Measurements from ENCODE around the gene DNAH17.

DNAH17 gene

GRCh38 chr17:78546476-78546875 is 30.7 kb downstream of the DNAH17 start:
- H3K27ac Mint-ChIP-seq, result no peak overlapping the region

GRCh38 chr17:78544881-78545755 is 32.1 kb downstream of the DNAH17 start:
- peaks cover 3% of the 10 kb centered on the region for H3K9me3 Mint-ChIP-seq
- H3K27ac Mint-ChIP-seq, result no peak overlapping the region

More at GRCh38 chr17:78546476-78546875, 30.7 kb downstream of the DNAH17 start:
- no peak for ATAC-seq
- Mint-ChIP-seq H3K27me3 (peaks cover 15% of the 10 kb centered on the region), H3K4me1 (no peaks in the 10 kb centered on the region), H3K36me3 (no peaks in the 10 kb centered on the region), H3K9me3 (no peaks in the 10 kb centered on the region), H3K4me3 (no peak overlapping the region)

GRCh38 chr17:78541488-78542206 is 35.5 kb downstream of the DNAH17 start:
- no peak for ATAC-seq
- no peak overlapping the region for H3K27ac Mint-ChIP-seq
- peaks cover 4% of the 10 kb centered on the region for H3K27me3 Mint-ChIP-seq
- no peaks in the 10 kb centered on the region for H3K36me3 Mint-ChIP-seq
- H3K9me3 Mint-ChIP-seq, result peaks cover 3% of the 10 kb centered on the region
- no peaks in the 10 kb centered on the region for H3K4me1 Mint-ChIP-seq
- no peak overlapping the region for H3K4me3 Mint-ChIP-seq

More at GRCh38 chr17:78544881-78545755, 32.1 kb downstream of the DNAH17 start:
- Mint-ChIP-seq H3K4me3 (no peak overlapping the region), H3K4me1 (no peaks in the 10 kb centered on the region), H3K36me3 (no peaks in the 10 kb centered on the region), H3K27me3 (peaks cover 8% of the 10 kb centered on the region)
- ATAC-seq, result no peak

GRCh38 chr17:78539781-78540180 is 37.4 kb downstream of the DNAH17 start:
- H3K27me3 Mint-ChIP-seq, result peaks cover 21% of the 10 kb centered on the region
- no peak overlapping the region for H3K27ac Mint-ChIP-seq

GRCh38 chr17:78538033-78538776 is 39.0 kb downstream of the DNAH17 start:
- ATAC-seq, result no peak
- H3K4me1 Mint-ChIP-seq, result no peaks in the 10 kb centered on the region
- H3K4me3 Mint-ChIP-seq, result no peak overlapping the region
- H3K36me3 Mint-ChIP-seq, result no peaks in the 10 kb centered on the region
- H3K27me3 Mint-ChIP-seq, result peaks cover 26% of the 10 kb centered on the region
- H3K9me3 Mint-ChIP-seq, result peaks cover 3% of the 10 kb centered on the region
- no peak overlapping the region for H3K27ac Mint-ChIP-seq

More at GRCh38 chr17:78539781-78540180, 37.4 kb downstream of the DNAH17 start:
- H3K4me1 Mint-ChIP-seq, result no peaks in the 10 kb centered on the region
- no peak overlapping the region for H3K4me3 Mint-ChIP-seq
- H3K9me3 Mint-ChIP-seq, result peaks cover 3% of the 10 kb centered on the region
- no peak for ATAC-seq
- H3K36me3 Mint-ChIP-seq, result no peaks in the 10 kb centered on the region

- H3K36me3 Mint-ChIP-seq, result no peaks in the 10 kb centered on the region
- no peak overlapping the region for H3K27ac Mint-ChIP-seq
- peaks cover 26% of the 10 kb centered on the region for H3K27me3 Mint-ChIP-seq
- no peaks in the 10 kb centered on the region for H3K4me1 Mint-ChIP-seq
- ATAC-seq, result no peak
- peaks cover 3% of the 10 kb centered on the region for H3K9me3 Mint-ChIP-seq
- H3K4me3 Mint-ChIP-seq, result no peak overlapping the region
Observed at GRCh38 chr17:78537217-78537860, 39.9 kb downstream of the DNAH17 start.

- Mint-ChIP-seq H3K27me3 (peaks cover 26% of the 10 kb centered on the region), H3K4me3 (no peak overlapping the region), H3K36me3 (no peaks in the 10 kb centered on the region), H3K27ac (no peak overlapping the region), H3K9me3 (peaks cover 3% of the 10 kb centered on the region), H3K4me1 (no peaks in the 10 kb centered on the region)
- no peak for ATAC-seq
Observed at GRCh38 chr17:78535273-78536197, 41.7 kb downstream of the DNAH17 start.

GRCh38 chr17:78534492-78535272 is 42.5 kb downstream of the DNAH17 start:
- H3K36me3 Mint-ChIP-seq, result no peaks in the 10 kb centered on the region
- no peak overlapping the region for H3K27ac Mint-ChIP-seq
- H3K4me3 Mint-ChIP-seq, result no peak overlapping the region
- H3K4me1 Mint-ChIP-seq, result no peaks in the 10 kb centered on the region
- H3K27me3 Mint-ChIP-seq, result peaks cover 26% of the 10 kb centered on the region
- no peaks in the 10 kb centered on the region for H3K9me3 Mint-ChIP-seq
- ATAC-seq, result no peak

GRCh38 chr17:78532922-78533640 is 44.1 kb downstream of the DNAH17 start:
- H3K4me3 Mint-ChIP-seq, result no peak overlapping the region
- H3K27ac Mint-ChIP-seq, result no peak overlapping the region
- H3K4me1 Mint-ChIP-seq, result no peaks in the 10 kb centered on the region
- no peaks in the 10 kb centered on the region for H3K36me3 Mint-ChIP-seq
- no peaks in the 10 kb centered on the region for H3K9me3 Mint-ChIP-seq
- ATAC-seq, result no peak
- peaks cover 26% of the 10 kb centered on the region for H3K27me3 Mint-ChIP-seq

- Mint-ChIP-seq H3K27ac (no peak overlapping the region), H3K4me1 (no peaks in the 10 kb centered on the region), H3K36me3 (no peaks in the 10 kb centered on the region), H3K4me3 (no peak overlapping the region), H3K9me3 (no peaks in the 10 kb centered on the region), H3K27me3 (peaks cover 26% of the 10 kb centered on the region)
- ATAC-seq, result no peak
Observed at GRCh38 chr17:78532311-78532710, 44.9 kb downstream of the DNAH17 start.

- no peaks in the 10 kb centered on the region for H3K9me3 Mint-ChIP-seq
- H3K36me3 Mint-ChIP-seq, result no peaks in the 10 kb centered on the region
- no peaks in the 10 kb centered on the region for H3K4me1 Mint-ChIP-seq
- ATAC-seq, result no peak
- no peak overlapping the region for H3K4me3 Mint-ChIP-seq
- no peak overlapping the region for H3K27ac Mint-ChIP-seq
- H3K27me3 Mint-ChIP-seq, result peaks cover 16% of the 10 kb centered on the region
Observed at GRCh38 chr17:78530675-78531074, 46.5 kb downstream of the DNAH17 start.

- Mint-ChIP-seq H3K27ac (no peak overlapping the region), H3K4me1 (no peaks in the 10 kb centered on the region), H3K4me3 (no peak overlapping the region), H3K36me3 (no peaks in the 10 kb centered on the region), H3K27me3 (peaks cover 16% of the 10 kb centered on the region), H3K9me3 (no peaks in the 10 kb centered on the region)
- ATAC-seq, result no peak
Observed at GRCh38 chr17:78529871-78530670, 47.1 kb downstream of the DNAH17 start.
